ENCODE measurements around the gene BRI3.

The BRI3 gene

GRCh38 chr7:98242934-98243333 lies 38.6 kb upstream of the BRI3 start:
- no peak for TF ChIP-seq CTCF (IDR thresholded peaks at IDR 0.05; ENCODE audit: insufficient read depth, low read depth, low read length, missing control alignments)
- DNase-seq (ENCODE audit: low read depth), result no peak
- no peak overlapping the region for H3K4me3 ChIP-seq (ENCODE audit: low read depth, low read length)

- TF ChIP-seq CTCF (IDR thresholded peaks at IDR 0.05; ENCODE audit: insufficient read depth, low read depth, low read length, missing control alignments), result no peak
- no peak for DNase-seq (ENCODE audit: low read depth)
- no peak overlapping the region for H3K4me3 ChIP-seq (ENCODE audit: low read depth, low read length)
Measured at GRCh38 chr7:98244871-98245270, 36.6 kb upstream of the BRI3 start.

GRCh38 chr7:98248156-98248555 lies 33.3 kb upstream of the BRI3 start:
- no peak for DNase-seq (ENCODE audit: low read depth)
- no peak for TF ChIP-seq CTCF (IDR thresholded peaks at IDR 0.05; ENCODE audit: insufficient read depth, low read depth, low read length, missing control alignments)

GRCh38 chr7:98249106-98249505 lies 32.4 kb upstream of the BRI3 start:
- no peak for TF ChIP-seq CTCF (IDR thresholded peaks at IDR 0.05; ENCODE audit: insufficient read depth, low read depth, low read length, missing control alignments)
- DNase-seq (ENCODE audit: low read depth), result no peak
- H3K4me3 ChIP-seq (ENCODE audit: low read depth, low read length), result no peak overlapping the region

More at GRCh38 chr7:98248156-98248555, 33.3 kb upstream of the BRI3 start:
- H3K4me3 ChIP-seq (ENCODE audit: low read depth, low read length), result no peak overlapping the region

GRCh38 chr7:98250789-98251188 lies 30.7 kb upstream of the BRI3 start:
- no peak for TF ChIP-seq CTCF (IDR thresholded peaks at IDR 0.05; ENCODE audit: insufficient read depth, low read depth, low read length, missing control alignments)
- peak; percentile 64 for DNase-seq (ENCODE audit: low read depth)
- H3K4me3 ChIP-seq (ENCODE audit: low read depth, low read length), result peak overlapping the region; percentile 84

- peak overlapping the region; percentile 84 for H3K4me3 ChIP-seq (ENCODE audit: low read depth, low read length)
- no peak for TF ChIP-seq CTCF (IDR thresholded peaks at IDR 0.05; ENCODE audit: insufficient read depth, low read depth, low read length, missing control alignments)
- DNase-seq (ENCODE audit: low read depth), result peak; percentile 65
Measured at GRCh38 chr7:98251231-98251600, 30.3 kb upstream of the BRI3 start.

- TF ChIP-seq CTCF (IDR thresholded peaks at IDR 0.05; ENCODE audit: insufficient read depth, low read depth, low read length, missing control alignments), result no peak
- DNase-seq (ENCODE audit: low read depth), result peak; percentile 96
- H3K4me3 ChIP-seq (ENCODE audit: low read depth, low read length), result peak within 1 kb of the TSS; percentile 84
Measured at GRCh38 chr7:98251601-98252424, 29.7 kb upstream of the BRI3 start, which contains the start of gene TECPR1. TSS of gene TECPR1 (minus strand) at chr7:98252232. CDS start at chr7:98246146, 6,086 bp downstream.
